IPS-20b (cell line): ENCODE data around the gene PIGT.

Source experiments
- H3K27ac ChIP-seq: one replicate; pipeline ENCODE4 v1.5.1; 2013; ENCODE audit warnings: low read length
- H3K27me3 ChIP-seq: 2 replicates; pipeline ENCODE4 v1.6.1; 2013; ENCODE audit warnings: mild to moderate bottlenecking, low read length, inconsistent platforms; ENCODE audit not compliant: insufficient read depth
- H3K36me3 ChIP-seq: 2 replicates; pipeline ENCODE4 v1.6.1; 2013; ENCODE audit warnings: low read depth, mild to moderate bottlenecking, inconsistent platforms, low read length, moderate library complexity; ENCODE audit not compliant: insufficient read depth
- H3K4me1 ChIP-seq: 2 replicates; pipeline ENCODE4 v1.6.1; 2013; ENCODE audit warnings: mild to moderate bottlenecking, control low read depth, inconsistent platforms, low read length, moderate library complexity; ENCODE audit not compliant: insufficient read depth
- H3K4me3 ChIP-seq: 2 replicates; pipeline ENCODE4 v1.5.1; 2013; ENCODE audit warnings: mild to moderate bottlenecking, low read length, inconsistent platforms
- H3K9ac ChIP-seq: 2 replicates; pipeline ENCODE4 v1.6.1; 2013; ENCODE audit warnings: low read depth, mild to moderate bottlenecking, inconsistent platforms, low read length, moderate library complexity
- H3K9me3 ChIP-seq: 2 replicates; pipeline ENCODE4 v1.6.1; 2013; ENCODE audit warnings: mild to moderate bottlenecking, low read depth, low read length, inconsistent platforms; ENCODE audit not compliant: insufficient read depth

The PIGT gene

GRCh38 chr20:45436732-45437485 is 21.0 kb downstream of the PIGT start:
- Histone ChIP-seq H3K27me3 (peaks cover 9% of the 10 kb centered on the region), H3K9me3 (no peaks in the 10 kb centered on the region), H3K36me3 (no peaks in the 10 kb centered on the region), H3K9ac (peak overlapping the region; percentile 71), H3K27ac (no peak overlapping the region), H3K4me1 (peaks cover 9% of the 10 kb centered on the region; the same call in 1 of the 2 replicates), H3K4me3 (peak overlapping the region; percentile 70)

GRCh38 chr20:45440424-45440823 is 24.5 kb downstream of the PIGT start:
- H3K27ac ChIP-seq = no peak overlapping the region

GRCh38 chr20:45440891-45441685 is 25.1 kb downstream of the PIGT start:
- no peaks in the 10 kb centered on the region for H3K9me3 ChIP-seq
- no peak overlapping the region for H3K4me3 ChIP-seq
- H3K9ac ChIP-seq = no peak overlapping the region
- peaks cover 4% of the 10 kb centered on the region; the same call in 1 of the 2 replicates for H3K27me3 ChIP-seq
- H3K36me3 ChIP-seq = no peaks in the 10 kb centered on the region
- peaks cover 4% of the 10 kb centered on the region; the same call in 1 of the 2 replicates for H3K4me1 ChIP-seq
- H3K27ac ChIP-seq = no peak overlapping the region

More at GRCh38 chr20:45440424-45440823, 24.5 kb downstream of the PIGT start:
- Histone ChIP-seq H3K9ac (no peak overlapping the region), H3K9me3 (no peaks in the 10 kb centered on the region), H3K4me1 (peaks cover 4% of the 10 kb centered on the region; the same call in 1 of the 2 replicates), H3K36me3 (no peaks in the 10 kb centered on the region), H3K4me3 (no peak overlapping the region), H3K27me3 (peaks cover 9% of the 10 kb centered on the region)

GRCh38 chr20:45441746-45442145 is 25.8 kb downstream of the PIGT start:
- H3K27ac ChIP-seq = no peak overlapping the region
- H3K36me3 ChIP-seq = no peaks in the 10 kb centered on the region
- no peak overlapping the region for H3K4me3 ChIP-seq
- no peak overlapping the region for H3K9ac ChIP-seq
- H3K27me3 ChIP-seq = no peaks in the 10 kb centered on the region
- H3K4me1 ChIP-seq = peaks cover 4% of the 10 kb centered on the region; the same call in 1 of the 2 replicates
- H3K9me3 ChIP-seq = no peaks in the 10 kb centered on the region

- peaks cover 4% of the 10 kb centered on the region; the same call in 1 of the 2 replicates for H3K4me1 ChIP-seq
- H3K27me3 ChIP-seq = no peaks in the 10 kb centered on the region
- H3K9me3 ChIP-seq = no peaks in the 10 kb centered on the region
- H3K9ac ChIP-seq = no peak overlapping the region
- no peak overlapping the region for H3K4me3 ChIP-seq
- no peak overlapping the region for H3K27ac ChIP-seq
- H3K36me3 ChIP-seq = no peaks in the 10 kb centered on the region
These were observed 28.1 kb downstream of the PIGT start for GRCh38 chr20:45444050-45444449.

- Histone ChIP-seq H3K9me3 (no peaks in the 10 kb centered on the region), H3K4me3 (no peak overlapping the region), H3K27me3 (no peaks in the 10 kb centered on the region), H3K27ac (no peak overlapping the region), H3K36me3 (no peaks in the 10 kb centered on the region), H3K4me1 (peaks cover 3% of the 10 kb centered on the region; the same call in 1 of the 2 replicates), H3K9ac (no peak overlapping the region)
These were observed 30.0 kb downstream of the PIGT start for GRCh38 chr20:45445805-45446562.

- Histone ChIP-seq H3K4me1 (no peaks in the 10 kb centered on the region), H3K4me3 (no peak overlapping the region), H3K9ac (no peak overlapping the region), H3K9me3 (no peaks in the 10 kb centered on the region), H3K27ac (no peak overlapping the region), H3K36me3 (no peaks in the 10 kb centered on the region), H3K27me3 (no peaks in the 10 kb centered on the region)
These were observed 32.3 kb downstream of the PIGT start for GRCh38 chr20:45448270-45448669.

GRCh38 chr20:45449528-45449927 is 33.6 kb downstream of the PIGT start:
- Histone ChIP-seq H3K4me3 (no peak overlapping the region), H3K27ac (no peak overlapping the region), H3K9me3 (no peaks in the 10 kb centered on the region), H3K4me1 (no peaks in the 10 kb centered on the region), H3K9ac (peak overlapping the region; percentile 6; the same call in 1 of the 2 replicates), H3K27me3 (0 out of 2 replicates have a peak, but pooled peaks cover 5% of the 10 kb centered on the region), H3K36me3 (no peaks in the 10 kb centered on the region)

GRCh38 chr20:45450097-45450818 is 34.3 kb downstream of the PIGT start:
- H3K27me3 ChIP-seq = 0 out of 2 replicates have a peak, but pooled peaks cover 5% of the 10 kb centered on the region
- H3K4me1 ChIP-seq = no peaks in the 10 kb centered on the region
- no peaks in the 10 kb centered on the region for H3K36me3 ChIP-seq
- no peak overlapping the region for H3K27ac ChIP-seq
- H3K9ac ChIP-seq = peak overlapping the region; percentile 6; the same call in 1 of the 2 replicates
- H3K9me3 ChIP-seq = no peaks in the 10 kb centered on the region
- H3K4me3 ChIP-seq = no peak overlapping the region

- Histone ChIP-seq H3K36me3 (no peaks in the 10 kb centered on the region), H3K4me3 (no peak overlapping the region), H3K27me3 (0 out of 2 replicates have a peak, but pooled peaks cover 5% of the 10 kb centered on the region), H3K9ac (no peak overlapping the region), H3K27ac (no peak overlapping the region), H3K9me3 (no peaks in the 10 kb centered on the region), H3K4me1 (no peaks in the 10 kb centered on the region)
These were observed 36.3 kb downstream of the PIGT start for GRCh38 chr20:45452238-45452637.
